Fibroblast of lung (primary cell): ENCODE data around the gene SPEN.

ENCODE experiments used
- CTCF ChIP-seq, 2 donors: IDR thresholded peaks in 1 of 2; conservative IDR thresholded peaks in 1 of 2; 1 replicate in 1 of 2; 2 replicates in 1 of 2; pipeline ENCODE4 v1.5.1; 2011 to 2012; ENCODE audit warnings: low read length in 2 of 2, control low read depth in 1 of 2, inconsistent platforms in 1 of 2, low read depth in 1 of 2, mild to moderate bottlenecking in 1 of 2
- EZH2 ChIP-seq: IDR thresholded peaks from 2 replicates; pipeline ENCODE4 v1.5.1; 2012; ENCODE audit warnings: low read length, control low read depth, mild to moderate bottlenecking; ENCODE audit errors: missing control alignments

- TF ChIP-seq CTCF (conservative IDR thresholded peaks at IDR 0.05 in 1 of 2, IDR thresholded peaks at IDR 0.05 in 1 of 2; ENCODE audit: low read depth in 1 of 2, low read length in 2 of 2) (no peak), EZH2 (no peak)
Observed at GRCh38 chr1:15852828-15853302, 5.4 kb downstream of the SPEN start.
